Common myeloid progenitor, CD34-positive (primary cell): ENCODE measurements around the gene ZBTB7C.
"Not testable (repeated sequence)": the region's sequence is repeated elsewhere in the genome, so short reads cannot be mapped to it uniquely, and the experiment has no call there.

Experiments used
- CTCF ChIA-PET: fragments of 350-600 bp; sonication (Branson Sonifier 250); formaldehyde crosslinking; loops from one replicate; lab custom pipeline; 2021; ENCODE audit warnings: antibody characterized with exemption; lab: Charles Lee
- POLR2A ChIA-PET: fragments of 350-600 bp; sonication (Branson Sonifier 250); formaldehyde crosslinking; loops from one replicate; lab custom pipeline; 2021; ENCODE audit warnings: antibody characterized with exemption; lab: Charles Lee
- DNase-seq, 3 donors: peaks; one replicate each; pipeline versions ENCODE4 v3.0.0 to v3.0.0-alpha.2; 2013
- H3K27ac ChIP-seq, 2 experiments: 1 replicate in 1 of 2; 2 replicates in 1 of 2; pipeline ENCODE4 v1.7.0; 2013; ENCODE audit warnings: inconsistent platforms in 2 of 2, low read length in 2 of 2, mild to moderate bottlenecking in 2 of 2, low read depth in 1 of 2, moderate library complexity in 1 of 2; ENCODE audit not compliant: severe bottlenecking in 2 of 2, insufficient read depth in 1 of 2, poor library complexity in 1 of 2
- H3K27me3 ChIP-seq, 5 experiments: replicated peaks in 2 of 5; 1 replicate in 3 of 5; 2 replicates in 2 of 5; pipeline versions ENCODE4 v1.6.1 to v1.7.0; 2013; ENCODE audit warnings: low read length in 4 of 5, mild to moderate bottlenecking in 2 of 5, moderate library complexity in 2 of 5, inconsistent platforms in 1 of 5; ENCODE audit not compliant: insufficient read depth in 5 of 5, control insufficient read depth in 4 of 5
- H3K36me3 ChIP-seq, 4 experiments: 1 replicate in 2 of 4; 2 replicates in 2 of 4; pipeline versions ENCODE4 v1.6.1 to v1.7.0; 2013; ENCODE audit warnings: low read length in 3 of 4, control low read depth in 1 of 4, mild to moderate bottlenecking in 1 of 4; ENCODE audit not compliant: control insufficient read depth in 4 of 4, insufficient read depth in 4 of 4
- H3K4me1 ChIP-seq, 4 experiments: 1 replicate in 3 of 4; 2 replicates in 1 of 4; pipeline versions ENCODE4 v1.6.1 to v1.7.1; 2013; ENCODE audit warnings: low read length in 3 of 4, mild to moderate bottlenecking in 3 of 4, control low read depth in 1 of 4, inconsistent platforms in 1 of 4, moderate library complexity in 1 of 4; ENCODE audit not compliant: control insufficient read depth in 4 of 4, insufficient read depth in 4 of 4; ENCODE audit errors: control extremely low read depth in 1 of 4
- H3K4me3 ChIP-seq, 7 experiments: 1 replicate in 4 of 7; 2 replicates in 3 of 7; pipeline versions ENCODE4 v1.5.1 to v1.7.0; 2013; ENCODE audit warnings: mild to moderate bottlenecking in 7 of 7, low read length in 6 of 7, moderate library complexity in 6 of 7, inconsistent platforms in 2 of 7, low read depth in 2 of 7, control low read depth in 1 of 7; ENCODE audit not compliant: insufficient read depth in 4 of 7, control insufficient read depth in 1 of 7; ENCODE audit errors: extremely low read depth in 1 of 7
- H3K9me3 ChIP-seq, 5 experiments: 1 replicate in 4 of 5; 2 replicates in 1 of 5; pipeline versions ENCODE4 v1.6.1 to v1.7.1; 2013; ENCODE audit warnings: low read length in 4 of 5, mild to moderate bottlenecking in 2 of 5, inconsistent platforms in 1 of 5, low read depth in 1 of 5, moderate library complexity in 1 of 5; ENCODE audit not compliant: control insufficient read depth in 4 of 5, insufficient read depth in 2 of 5; ENCODE audit errors: control extremely low read depth in 1 of 5
- WGBS: methylation state at CpG from one replicate; pipeline ENCODE4 v1.1.5; 2013; ENCODE audit not compliant: insufficient coverage; 5-methylcytosine and 5-hydroxymethylcytosine counted together

Gene ZBTB7C

DNA sequence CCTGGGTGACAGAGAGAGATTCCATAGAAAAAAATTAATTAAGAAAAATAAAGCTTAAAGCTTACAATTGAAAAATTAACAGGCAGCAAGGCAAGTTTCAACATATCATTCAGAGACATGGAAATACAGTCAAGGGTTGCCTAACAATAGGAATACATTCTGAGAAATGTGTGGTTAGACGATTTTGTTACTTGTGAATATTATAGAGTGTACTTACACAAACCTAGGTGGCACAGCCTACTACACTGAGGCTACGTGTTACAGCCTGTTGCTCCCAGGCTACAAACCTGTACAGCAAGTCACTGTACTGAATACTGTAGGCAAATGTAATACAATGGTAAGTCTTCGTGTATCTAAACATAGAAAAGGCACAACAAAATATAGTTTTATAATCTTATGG, 27.7 kb upstream of the ZBTB7C start:
- ChIA-PET CTCF (interaction anchor here (0.6 to 3.2 kb wide), 4 partner anchors 8 to 156 kb away, joined by 3 to 24 read pairs (median 3); no protein-coding TSS in a partner anchor), POLR2A (no interaction called here)
- WGBS: no CpG with 5 or more reads among the region's 3 CpGs
- Histone ChIP-seq H3K27ac (no peak overlapping the region), H3K4me3 (no peak overlapping the region), H3K27me3 (peaks cover 6 to 33% (median 12%) of the 10 kb centered on the region in 5 experiments), H3K9me3 (no peaks in the 10 kb centered on the region), H3K4me1 (peaks cover 0 to 13% (median 8%) of the 10 kb centered on the region in 4 experiments), H3K36me3 (no peaks in the 10 kb centered on the region)
- no peak for DNase-seq

DNA sequence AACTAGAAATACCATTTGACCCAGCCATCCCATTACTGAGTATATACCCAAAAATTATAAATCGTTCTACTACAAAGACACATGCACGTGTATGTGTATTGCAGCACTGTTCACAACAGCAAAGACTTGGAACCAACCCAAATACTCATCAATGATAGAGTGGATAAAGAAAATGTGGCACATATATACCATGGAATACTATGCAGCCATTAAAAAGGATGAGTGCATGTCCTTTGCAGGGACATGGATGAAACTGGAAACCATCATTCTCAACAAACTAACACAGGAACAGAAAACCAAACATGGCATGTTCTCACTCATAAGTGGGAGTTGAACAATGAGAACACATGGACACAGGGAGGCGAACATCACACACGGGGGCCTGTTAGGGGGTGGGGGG, 25.2 kb upstream of the ZBTB7C start:
- DNase-seq, H3K4me1 ChIP-seq, H3K36me3 ChIP-seq, H3K4me3 ChIP-seq, H3K27ac ChIP-seq, H3K9me3 ChIP-seq, POLR2A ChIA-PET: not testable (repeated sequence)
- WGBS: no CpG with 5 or more reads among the region's 4 CpGs
- CTCF ChIA-PET: interaction anchor here (3.2 kb wide), 1 partner anchor 11 kb away, joined by 24 read pairs; no protein-coding TSS in a partner anchor
- H3K27me3 ChIP-seq: peaks cover 3 to 23% (median 7%) of the 10 kb centered on the region in 5 experiments

DNA sequence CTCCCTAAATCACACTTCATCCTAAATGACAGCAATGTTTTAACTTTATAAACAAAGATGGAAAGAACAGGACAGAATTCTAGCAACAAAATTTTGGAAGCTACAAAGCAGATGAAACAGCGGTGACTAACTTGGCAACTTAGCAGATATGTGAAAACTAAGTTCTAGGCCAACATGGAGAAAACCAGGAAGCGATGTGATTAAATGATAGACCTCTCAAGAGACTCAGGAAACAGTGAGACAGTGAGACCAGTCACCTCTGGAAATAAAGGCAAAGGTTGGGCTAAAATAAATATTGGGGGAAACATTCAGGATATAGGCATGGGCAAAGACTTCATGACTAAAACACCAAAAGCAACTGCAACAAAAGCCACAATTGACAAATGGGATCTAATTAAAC, 24.4 kb upstream of the ZBTB7C start:
- H3K27ac ChIP-seq: no peak overlapping the region
- no peaks in the 10 kb centered on the region for H3K9me3 ChIP-seq
- POLR2A ChIA-PET: no interaction called here
- H3K36me3 ChIP-seq: no peaks in the 10 kb centered on the region
- no peaks in the 10 kb centered on the region for H3K4me1 ChIP-seq
- H3K4me3 ChIP-seq: no peak overlapping the region
- no peak for DNase-seq
- peaks cover 4 to 19% (median 7%) of the 10 kb centered on the region in 5 experiments for H3K27me3 ChIP-seq
- CTCF ChIA-PET: no interaction called here
- WGBS: 97% methylated on average over 2 of the region's 2 CpGs

DNA sequence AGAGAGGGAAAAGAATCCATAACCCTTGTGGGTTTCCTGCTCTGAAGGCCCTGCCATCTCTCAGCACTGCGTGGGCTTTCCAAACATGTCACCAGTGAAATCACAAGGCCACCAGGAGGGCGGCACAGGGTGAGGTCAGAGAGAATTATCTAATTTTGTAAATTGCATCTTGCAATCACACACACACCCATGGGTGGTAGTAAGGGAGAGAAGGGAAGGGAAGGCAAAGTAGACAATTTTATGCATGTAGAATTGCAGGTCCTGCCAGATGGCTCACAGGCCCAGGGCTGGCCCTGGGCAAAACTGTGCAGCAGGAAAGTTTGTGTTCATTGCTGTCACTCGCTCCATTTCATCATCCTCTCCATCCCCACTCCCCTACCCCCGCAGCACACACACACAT, 21.0 kb upstream of the ZBTB7C start:
- H3K27ac ChIP-seq: no peak overlapping the region
- WGBS: 79% methylated on average over 2 of the region's 4 CpGs
- H3K4me1 ChIP-seq: no peaks in the 10 kb centered on the region
- POLR2A ChIA-PET: no interaction called here
- no peaks in the 10 kb centered on the region for H3K36me3 ChIP-seq
- no peak for DNase-seq
- peaks cover 0 to 2% (median 0%) of the 10 kb centered on the region in 5 experiments for H3K9me3 ChIP-seq
- CTCF ChIA-PET: no interaction called here
- H3K27me3 ChIP-seq: peaks cover 2 to 39% (median 11%) of the 10 kb centered on the region in 5 experiments
- no peak overlapping the region for H3K4me3 ChIP-seq

DNA sequence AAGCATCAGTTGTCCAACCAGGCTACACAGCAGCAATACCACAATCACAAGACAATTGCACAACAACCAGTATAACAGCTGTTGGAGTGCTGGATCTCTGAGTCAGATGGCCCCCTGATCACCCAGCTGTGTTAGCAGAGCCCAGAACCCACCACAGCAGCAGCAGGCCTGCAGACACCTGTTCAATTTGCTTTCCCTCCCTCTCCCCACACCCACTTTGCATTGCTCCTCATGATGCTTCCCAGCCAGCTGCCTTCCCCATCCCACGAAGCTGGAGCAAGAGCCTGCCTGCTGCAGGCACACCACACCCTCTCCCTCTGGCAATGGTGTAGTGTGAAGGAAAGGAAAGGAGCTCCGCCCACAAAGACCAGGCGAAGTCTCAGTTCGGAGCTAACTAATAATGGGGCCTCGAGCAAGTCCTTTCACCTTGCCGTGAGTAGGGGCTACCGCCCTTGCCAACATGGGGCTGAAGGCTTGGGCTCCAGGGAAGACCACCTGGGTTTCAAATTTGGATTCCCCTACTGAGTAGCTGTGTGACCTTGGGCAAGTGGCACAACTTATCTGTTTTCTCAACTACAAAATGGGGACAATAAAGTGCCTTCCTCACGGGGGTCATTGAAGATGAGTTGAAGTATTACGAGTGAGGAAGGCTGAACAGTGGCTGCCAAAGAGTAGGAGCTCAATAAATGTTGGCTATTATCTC, 19.4 kb upstream of the ZBTB7C start:
- Histone ChIP-seq H3K36me3 (no peaks in the 10 kb centered on the region), H3K27ac (no peak overlapping the region), H3K4me3 (no peak overlapping the region), H3K9me3 (peaks cover 0 to 2% (median 0%) of the 10 kb centered on the region in 5 experiments), H3K27me3 (peaks cover 2 to 52% (median 22%) of the 10 kb centered on the region in 5 experiments), H3K4me1 (no peaks in the 10 kb centered on the region)
- ChIA-PET POLR2A (no interaction called here), CTCF (interaction anchor here (0.6 to 1.8 kb wide), 8 partner anchors 9 to 521 kb away, joined by 3 to 8 read pairs (median 4); no protein-coding TSS in a partner anchor)
- peak in 1 of 3 donors; percentile 25 for DNase-seq
- 80% methylated on average over 7 of the region's 9 CpGs for WGBS

DNA sequence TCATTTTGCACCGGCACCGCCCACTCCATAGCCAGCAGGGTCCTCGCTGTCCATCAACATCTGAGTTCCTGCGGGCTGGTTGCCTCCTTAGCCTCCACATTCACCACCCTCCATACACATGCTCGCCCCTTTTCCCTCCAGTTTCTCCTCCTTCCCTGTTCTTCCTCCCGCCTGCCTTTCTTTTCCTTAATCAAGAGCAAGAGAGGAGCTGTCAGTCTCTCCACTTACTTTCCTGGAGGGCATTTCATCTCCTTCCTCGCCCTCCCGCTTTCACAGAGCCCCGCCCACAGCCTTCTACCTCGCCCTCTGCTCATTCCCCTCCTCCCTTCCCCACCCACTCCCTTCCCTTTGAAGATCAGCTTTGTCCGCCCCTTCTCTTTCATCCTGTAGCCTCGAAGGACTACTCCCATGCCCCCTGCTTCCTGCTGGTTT, 13.8 kb upstream of the ZBTB7C start:
- Histone ChIP-seq H3K9me3 (peaks cover 0 to 2% (median 0%) of the 10 kb centered on the region in 5 experiments), H3K36me3 (no peaks in the 10 kb centered on the region), H3K27ac (no peak overlapping the region), H3K4me1 (no peaks in the 10 kb centered on the region), H3K27me3 (peaks cover 7 to 71% (median 31%) of the 10 kb centered on the region in 5 experiments), H3K4me3 (no peak overlapping the region)
- no peak for DNase-seq
- ChIA-PET POLR2A (no interaction called here), CTCF (no interaction called here)
- 12% methylated on average over 12 of the region's 12 CpGs for WGBS
